Common myeloid progenitor, CD34-positive (primary cell): ENCODE results near the gene SEC14L3.
"Not testable (repeated sequence)": the region's sequence is repeated elsewhere in the genome, so short reads cannot be mapped to it uniquely, and the experiment has no call there.

ENCODE experiments used
- CTCF ChIA-PET: fragments of 350-600 bp; sonication (Branson Sonifier 250); formaldehyde crosslinking; loops from one replicate; lab custom pipeline; 2021; ENCODE audit warnings: antibody characterized with exemption; lab: Charles Lee
- POLR2A ChIA-PET: fragments of 350-600 bp; sonication (Branson Sonifier 250); formaldehyde crosslinking; loops from one replicate; lab custom pipeline; 2021; ENCODE audit warnings: antibody characterized with exemption; lab: Charles Lee
- DNase-seq, 3 donors: peaks; one replicate each; pipeline versions ENCODE4 v3.0.0 to v3.0.0-alpha.2; 2013
- H3K27ac ChIP-seq, 2 experiments: 1 replicate in 1 of 2; 2 replicates in 1 of 2; pipeline ENCODE4 v1.7.0; 2013; ENCODE audit warnings: inconsistent platforms in 2 of 2, low read length in 2 of 2, mild to moderate bottlenecking in 2 of 2, low read depth in 1 of 2, moderate library complexity in 1 of 2; ENCODE audit not compliant: severe bottlenecking in 2 of 2, insufficient read depth in 1 of 2, poor library complexity in 1 of 2
- H3K27me3 ChIP-seq, 5 experiments: replicated peaks in 2 of 5; 1 replicate in 3 of 5; 2 replicates in 2 of 5; pipeline versions ENCODE4 v1.6.1 to v1.7.0; 2013; ENCODE audit warnings: low read length in 4 of 5, mild to moderate bottlenecking in 2 of 5, moderate library complexity in 2 of 5, inconsistent platforms in 1 of 5; ENCODE audit not compliant: insufficient read depth in 5 of 5, control insufficient read depth in 4 of 5
- H3K36me3 ChIP-seq, 4 experiments: 1 replicate in 2 of 4; 2 replicates in 2 of 4; pipeline versions ENCODE4 v1.6.1 to v1.7.0; 2013; ENCODE audit warnings: low read length in 3 of 4, control low read depth in 1 of 4, mild to moderate bottlenecking in 1 of 4; ENCODE audit not compliant: control insufficient read depth in 4 of 4, insufficient read depth in 4 of 4
- H3K4me1 ChIP-seq, 4 experiments: 1 replicate in 3 of 4; 2 replicates in 1 of 4; pipeline versions ENCODE4 v1.6.1 to v1.7.1; 2013; ENCODE audit warnings: low read length in 3 of 4, mild to moderate bottlenecking in 3 of 4, control low read depth in 1 of 4, inconsistent platforms in 1 of 4, moderate library complexity in 1 of 4; ENCODE audit not compliant: control insufficient read depth in 4 of 4, insufficient read depth in 4 of 4; ENCODE audit errors: control extremely low read depth in 1 of 4
- H3K4me3 ChIP-seq, 7 experiments: 1 replicate in 4 of 7; 2 replicates in 3 of 7; pipeline versions ENCODE4 v1.5.1 to v1.7.0; 2013; ENCODE audit warnings: mild to moderate bottlenecking in 7 of 7, low read length in 6 of 7, moderate library complexity in 6 of 7, inconsistent platforms in 2 of 7, low read depth in 2 of 7, control low read depth in 1 of 7; ENCODE audit not compliant: insufficient read depth in 4 of 7, control insufficient read depth in 1 of 7; ENCODE audit errors: extremely low read depth in 1 of 7
- H3K9me3 ChIP-seq, 5 experiments: 1 replicate in 4 of 5; 2 replicates in 1 of 5; pipeline versions ENCODE4 v1.6.1 to v1.7.1; 2013; ENCODE audit warnings: low read length in 4 of 5, mild to moderate bottlenecking in 2 of 5, inconsistent platforms in 1 of 5, low read depth in 1 of 5, moderate library complexity in 1 of 5; ENCODE audit not compliant: control insufficient read depth in 4 of 5, insufficient read depth in 2 of 5; ENCODE audit errors: control extremely low read depth in 1 of 5
- WGBS: methylation state at CpG from one replicate; pipeline ENCODE4 v1.1.5; 2013; ENCODE audit not compliant: insufficient coverage; 5-methylcytosine and 5-hydroxymethylcytosine counted together

SEC14L3 gene

DNA sequence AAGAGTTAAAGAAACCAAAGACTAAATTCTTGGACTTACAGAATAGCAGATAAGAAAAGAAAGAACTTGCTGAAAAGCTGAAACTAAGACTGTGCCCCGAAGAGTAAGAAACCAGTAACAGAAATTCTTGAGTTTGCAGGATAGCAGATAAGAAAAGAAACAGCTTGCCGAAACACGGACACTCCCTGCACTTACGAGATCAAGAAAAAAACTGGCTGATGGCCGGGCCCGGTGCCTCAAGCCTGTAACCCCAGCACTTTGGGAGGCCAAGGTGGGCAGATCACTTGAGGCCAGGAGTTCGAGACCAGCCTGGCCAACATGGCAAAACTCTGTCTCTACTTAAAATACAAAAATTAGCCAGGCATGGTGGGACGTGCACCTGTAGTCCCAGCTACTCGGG, 20.3 kb downstream of the SEC14L3 start:
- POLR2A ChIA-PET, H3K27me3 ChIP-seq, H3K4me3 ChIP-seq, H3K4me1 ChIP-seq, CTCF ChIA-PET, H3K36me3 ChIP-seq, H3K27ac ChIP-seq, H3K9me3 ChIP-seq: not testable (repeated sequence)
- DNase-seq, result peak in 2 of 3 donors; percentile 42 to 64
- WGBS, result 75% methylated on average over 7 of the region's 9 CpGs

DNA sequence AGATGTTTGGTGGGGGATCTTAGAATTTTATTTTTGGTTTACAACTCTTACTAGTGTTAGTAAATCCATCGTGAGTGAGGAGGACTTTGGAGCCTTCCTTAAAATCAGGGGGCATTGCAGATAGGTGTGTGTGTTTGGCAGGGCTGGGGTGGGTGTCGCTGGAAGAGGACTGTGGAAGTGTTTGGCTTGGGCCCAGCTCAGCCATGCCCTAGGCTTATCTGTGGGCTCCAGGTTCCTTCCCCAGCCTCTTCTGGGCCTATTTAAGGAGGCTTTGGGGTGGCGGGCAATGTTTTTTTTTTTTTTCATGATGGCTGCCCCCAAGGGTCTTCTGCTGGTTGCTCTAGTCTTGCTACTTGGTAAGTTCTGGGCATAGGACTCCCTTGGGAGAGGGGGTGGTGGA, 24.2 kb downstream of the SEC14L3 start:
- WGBS, result 67% methylated on average over 1 of the region's 3 CpGs
- Histone ChIP-seq H3K4me3 (no peak overlapping the region), H3K27me3 (peaks cover 0 to 12% (median 0%) of the 10 kb centered on the region in 5 experiments), H3K9me3 (no peaks in the 10 kb centered on the region), H3K4me1 (peaks cover 0 to 5% (median 0%) of the 10 kb centered on the region in 4 experiments), H3K27ac (no peak overlapping the region), H3K36me3 (no peaks in the 10 kb centered on the region)
- CTCF ChIA-PET, result no interaction called here
- POLR2A ChIA-PET, result no interaction called here
- no peak for DNase-seq

DNA sequence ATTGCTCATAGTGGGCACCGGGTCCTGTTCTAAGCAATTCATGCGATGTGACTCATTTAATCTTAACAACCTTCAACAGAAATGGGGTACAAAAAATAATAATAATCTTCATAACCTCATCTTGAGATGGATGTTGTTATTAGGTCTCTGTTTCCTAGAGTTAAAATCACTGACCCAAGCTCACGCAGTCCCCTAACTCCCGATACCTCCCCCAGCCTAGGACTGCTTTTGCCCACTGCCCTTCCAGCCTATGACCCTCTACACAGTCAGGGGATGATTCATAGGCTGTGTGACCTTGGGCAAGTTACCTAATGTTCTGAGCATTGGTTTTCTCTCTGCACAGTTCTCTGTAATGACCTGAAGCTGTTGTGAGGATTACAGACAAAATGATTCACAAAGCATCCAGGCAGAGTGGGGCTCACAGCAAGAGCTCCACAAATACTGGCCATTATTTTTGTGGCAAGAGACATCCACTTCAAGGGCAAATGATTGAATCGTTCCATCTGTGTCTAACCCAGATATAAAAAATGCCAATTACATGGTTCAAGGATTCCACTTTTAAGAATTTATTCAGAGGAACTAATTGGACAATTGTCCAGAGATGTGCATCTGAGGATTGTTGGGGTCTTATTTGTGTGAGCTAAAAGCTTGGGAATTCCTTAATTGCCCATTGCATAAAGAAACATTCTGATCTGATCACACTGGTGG, 26.2 kb downstream of the SEC14L3 start:
- DNase-seq, result no peak
- CTCF ChIA-PET, result interaction anchor here (0.9 to 3.3 kb wide), 17 partner anchors 8 to 309 kb away, joined by 3 to 23 read pairs (median 4); partner anchors contain the start of gene SEC14L3
- H3K27me3 ChIP-seq, result peaks cover 0 to 12% (median 0%) of the 10 kb centered on the region in 5 experiments
- no peaks in the 10 kb centered on the region for H3K36me3 ChIP-seq
- H3K4me1 ChIP-seq, result peaks cover 0 to 9% (median 4%) of the 10 kb centered on the region in 4 experiments
- POLR2A ChIA-PET, result no interaction called here
- H3K4me3 ChIP-seq, result no peak overlapping the region
- WGBS, result 100% methylated on average over 2 of the region's 5 CpGs
- no peaks in the 10 kb centered on the region for H3K9me3 ChIP-seq
- no peak overlapping the region for H3K27ac ChIP-seq

DNA sequence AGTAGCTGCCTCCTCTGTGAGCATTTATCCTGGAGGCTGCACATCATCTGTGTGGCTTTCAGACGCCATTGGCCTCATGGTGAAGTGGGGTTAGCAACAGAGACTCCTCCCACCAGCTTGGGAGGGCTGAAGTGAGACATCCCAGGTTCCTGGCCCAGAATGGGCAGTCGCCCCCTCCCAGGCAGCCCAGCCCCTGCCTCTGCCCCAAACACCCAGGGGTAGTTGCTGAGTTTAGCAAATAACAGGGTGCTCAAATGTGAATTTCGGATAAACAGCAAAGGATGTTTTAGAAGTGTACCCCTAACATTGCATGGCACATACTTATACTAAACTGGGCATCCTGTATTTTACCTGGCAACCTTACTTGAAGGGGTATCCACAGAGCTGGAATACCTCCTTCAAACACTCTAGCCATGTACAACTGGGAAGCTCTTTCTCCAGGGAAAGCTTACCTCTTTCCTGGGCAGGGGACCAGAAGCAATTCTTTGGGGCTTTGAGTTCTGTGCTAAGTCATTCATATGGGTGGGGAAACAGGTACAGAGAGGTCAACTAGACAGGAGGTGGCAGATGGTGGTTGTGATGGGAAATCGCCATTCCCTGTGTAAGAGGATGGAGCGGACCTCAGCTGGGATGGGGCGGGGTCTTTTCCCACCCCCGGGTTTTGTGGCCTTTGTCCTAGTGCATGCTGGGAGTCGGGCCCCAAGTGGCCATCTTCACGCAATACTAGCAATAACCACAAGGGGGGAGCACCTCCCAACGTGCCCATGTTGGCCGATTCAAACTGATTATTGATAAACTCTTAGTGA, 27.0 kb downstream of the SEC14L3 start:
- Histone ChIP-seq H3K27me3 (peaks cover 0 to 13% (median 4%) of the 10 kb centered on the region in 5 experiments), H3K36me3 (no peaks in the 10 kb centered on the region), H3K4me1 (peaks cover 0 to 9% (median 4%) of the 10 kb centered on the region in 4 experiments), H3K27ac (no peak overlapping the region), H3K4me3 (no peak overlapping the region), H3K9me3 (no peaks in the 10 kb centered on the region)
- CTCF ChIA-PET, result interaction anchor here (0.7 to 3.3 kb wide), 18 partner anchors 9 to 310 kb away, joined by 3 to 23 read pairs (median 4); partner anchors contain the start of gene SEC14L3
- 30% methylated on average over 8 of the region's 11 CpGs for WGBS
- POLR2A ChIA-PET, result interaction anchor here (0.6 kb wide), 1 partner anchor 43 kb away, joined by 3 read pairs; no protein-coding TSS in a partner anchor
- peak; percentile 59 to 66 (median 62) for DNase-seq

DNA sequence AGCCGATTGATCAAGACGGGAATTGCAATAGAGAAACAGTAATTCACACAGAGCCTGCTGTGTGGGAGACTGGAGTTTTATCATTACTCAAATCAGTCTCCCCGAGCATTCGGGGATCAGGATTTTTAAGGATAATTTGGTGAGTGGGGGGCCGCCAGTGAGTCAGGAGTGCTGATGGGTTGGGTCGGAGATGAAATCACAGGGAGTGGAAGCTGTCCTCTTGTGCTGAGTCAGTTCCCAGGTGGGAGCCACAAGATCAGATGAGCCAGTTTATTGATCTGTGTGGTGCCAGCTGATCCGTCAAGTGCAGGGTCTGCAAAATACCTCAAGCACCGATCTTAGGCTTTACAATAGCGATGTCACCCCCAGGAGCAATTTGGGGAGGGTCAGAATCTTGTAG, 30.7 kb downstream of the SEC14L3 start:
- Histone ChIP-seq H3K4me1 (peaks cover 0 to 9% (median 4%) of the 10 kb centered on the region in 4 experiments), H3K27me3 (peaks cover 0 to 9% (median 5%) of the 10 kb centered on the region in 5 experiments), H3K36me3 (no peaks in the 10 kb centered on the region), H3K4me3 (no peak overlapping the region), H3K27ac (no peak overlapping the region), H3K9me3 (no peaks in the 10 kb centered on the region)
- WGBS, result 87% methylated on average over 6 of the region's 9 CpGs
- CTCF ChIA-PET, result interaction anchor here (0.6 to 1.4 kb wide), 2 partner anchors 18 to 247 kb away, joined by 3 to 4 read pairs; no protein-coding TSS in a partner anchor
- POLR2A ChIA-PET, result no interaction called here
- no peak for DNase-seq

DNA sequence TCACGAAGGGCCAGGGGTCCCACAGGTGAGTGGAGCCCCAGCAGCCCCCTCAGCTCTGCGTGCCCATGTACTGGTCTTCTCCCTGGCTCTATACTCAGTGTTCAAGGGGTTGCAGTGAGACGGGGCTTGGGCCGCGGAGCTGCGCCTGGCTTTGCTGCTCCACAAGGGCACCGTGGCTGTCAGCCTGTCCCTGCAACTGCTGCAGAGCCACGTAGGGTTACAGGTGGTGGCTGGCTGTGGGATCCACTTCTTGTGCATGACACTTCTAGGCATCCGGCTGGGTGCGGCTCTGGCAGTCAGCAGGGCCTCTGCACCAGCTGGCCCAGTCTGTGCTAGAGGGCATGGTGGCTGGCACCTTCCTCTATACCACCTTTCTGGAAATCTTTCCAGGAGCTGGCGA, 32.0 kb downstream of the SEC14L3 start:
- H3K4me1 ChIP-seq, result peaks cover 0 to 18% (median 14%) of the 10 kb centered on the region in 4 experiments
- H3K36me3 ChIP-seq, result no peaks in the 10 kb centered on the region
- peaks cover 0 to 7% (median 4%) of the 10 kb centered on the region in 5 experiments for H3K27me3 ChIP-seq
- over 99% methylated on average over 8 of the region's 11 CpGs for WGBS
- no peak overlapping the region for H3K4me3 ChIP-seq
- no peak overlapping the region for H3K27ac ChIP-seq
- ChIA-PET POLR2A (no interaction called here), CTCF (interaction anchor here (1.3 kb wide), 1 partner anchor 16 kb away, joined by 3 read pairs; no protein-coding TSS in a partner anchor)
- no peaks in the 10 kb centered on the region for H3K9me3 ChIP-seq
- DNase-seq, result no peak
